Stimulated activated CD4-positive, alpha-beta T cell treated with anti-CD3 and anti-CD28 coated beads, Interleukin-4, amount 100 ng/mL, for 1 hour (primary cell): ENCODE measurements around the gene ZNF366.
"Not testable (repeated sequence)": the region's sequence is repeated elsewhere in the genome, so short reads cannot be mapped to it uniquely, and the experiment has no call there.

Source experiments
- DNase-seq: peaks from one replicate; pipeline ENCODE4 v3.0.0-alpha.2; 2020

Gene ZNF366

DNA sequence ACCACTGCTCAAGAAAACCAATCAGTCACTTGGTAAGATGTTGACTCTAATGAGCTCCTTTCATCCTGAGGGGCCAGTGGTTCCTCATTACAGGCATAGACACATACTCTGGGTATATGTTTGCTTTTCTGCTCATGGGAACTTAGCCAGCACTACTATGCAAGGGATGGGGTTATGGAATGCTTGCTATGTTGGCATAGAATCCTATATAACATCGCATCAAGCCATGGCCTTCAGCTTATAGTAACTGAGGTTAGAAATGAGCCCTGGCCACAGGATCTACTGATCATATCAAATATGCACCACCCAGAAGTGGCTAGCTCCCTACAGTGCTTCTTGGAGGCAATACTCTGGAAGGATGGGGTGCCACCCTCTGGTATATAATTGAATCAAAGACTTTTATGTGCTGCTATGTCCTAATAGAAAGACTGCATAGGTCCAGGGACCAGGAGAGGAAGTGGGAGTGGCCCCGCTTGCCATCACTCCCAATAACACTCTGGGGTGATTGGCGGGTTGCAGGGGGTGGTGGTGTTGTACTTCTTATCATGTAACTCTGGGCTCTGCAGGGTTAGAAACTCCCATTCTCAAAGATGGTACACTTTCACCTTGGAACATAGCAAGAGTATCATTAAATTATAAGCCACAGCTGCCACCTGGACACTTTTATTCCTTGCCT, 70.3 kb downstream of the ZNF366 start:
- DNase-seq, result no peak

DNA sequence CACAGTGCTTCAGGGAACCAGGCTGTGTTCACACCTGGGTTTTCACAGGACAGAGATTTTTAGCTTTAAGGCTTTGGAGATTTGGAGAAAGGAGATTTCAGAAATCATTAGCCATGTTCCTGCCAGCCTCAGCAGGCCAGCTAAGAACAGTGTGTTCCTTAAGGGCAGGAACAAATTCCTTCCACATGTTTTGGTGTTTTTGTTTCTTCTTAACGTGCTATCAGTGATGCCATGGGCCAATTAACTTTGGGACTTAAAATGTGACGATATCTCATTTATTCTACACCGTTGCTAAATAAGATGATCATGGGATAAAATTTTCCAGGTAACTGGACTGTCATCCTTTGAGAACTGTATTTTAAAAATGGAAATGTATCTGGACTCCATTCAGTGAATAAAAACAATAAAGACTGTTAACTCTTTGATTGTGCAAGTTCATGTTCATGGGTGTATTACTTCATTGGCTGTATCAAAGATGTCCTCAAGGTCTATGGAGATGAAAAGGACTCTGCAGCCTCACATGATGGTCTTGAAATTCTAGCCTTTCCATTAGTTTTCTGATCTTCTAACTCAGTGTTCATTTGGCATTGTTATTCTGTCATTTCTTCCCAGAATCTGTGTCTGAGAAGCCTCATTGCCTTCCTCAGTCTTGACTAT, 72.3 kb downstream of the ZNF366 start:
- DNase-seq, result no peak

DNA sequence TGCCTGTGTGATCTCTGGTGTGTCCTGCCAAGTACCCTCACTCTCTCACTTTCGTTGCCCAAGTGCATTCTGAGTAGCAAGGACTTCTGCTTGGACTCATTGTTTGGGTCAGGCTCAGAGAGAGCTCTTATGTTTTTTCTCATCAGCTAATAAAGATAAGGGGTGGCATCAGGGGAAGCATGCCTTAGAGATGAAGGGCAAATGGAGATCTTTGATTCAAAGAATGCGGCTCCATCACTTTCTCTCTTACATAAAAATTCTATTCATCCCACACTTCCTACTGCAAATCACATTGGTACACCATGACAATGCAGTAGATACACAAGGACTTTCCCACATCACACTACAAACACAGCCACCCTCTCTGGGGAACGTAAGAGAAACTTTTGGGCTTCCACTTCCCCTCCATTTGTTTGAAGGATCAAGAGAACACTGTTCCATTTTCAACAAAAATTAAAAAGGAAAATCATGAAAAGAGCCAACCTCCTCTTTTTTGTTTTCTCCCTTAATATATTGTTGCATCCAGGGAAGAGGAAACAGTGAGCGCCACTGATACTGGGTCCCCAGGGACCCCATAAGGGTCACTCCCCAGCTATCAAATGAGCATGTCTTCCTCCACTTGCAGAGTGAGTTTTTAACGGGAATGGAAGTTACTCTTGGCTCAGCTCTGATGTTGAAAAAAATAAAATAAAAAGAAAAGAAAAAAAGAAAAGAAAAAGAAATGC, 73.0 kb downstream of the ZNF366 start:
- no peak for DNase-seq

DNA sequence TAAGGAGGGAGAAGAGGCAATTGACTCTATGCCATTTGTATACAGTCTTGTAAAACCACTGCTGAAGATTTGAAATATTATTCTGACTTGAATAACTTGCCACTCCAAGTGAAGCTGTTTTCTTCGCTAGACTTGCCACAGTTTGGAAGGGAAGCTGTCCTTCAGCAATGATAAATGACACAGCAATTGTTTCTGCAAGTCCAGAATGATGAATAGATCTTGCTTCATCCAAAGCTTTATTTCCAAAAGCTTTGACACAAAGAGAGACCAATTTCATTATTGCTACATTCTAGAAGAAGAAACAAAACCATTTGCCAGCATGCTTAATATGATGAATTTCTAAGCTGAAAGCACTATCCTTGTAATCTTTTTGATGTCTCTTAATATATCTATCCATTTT, 73.7 kb downstream of the ZNF366 start:
- DNase-seq, result no peak

DNA sequence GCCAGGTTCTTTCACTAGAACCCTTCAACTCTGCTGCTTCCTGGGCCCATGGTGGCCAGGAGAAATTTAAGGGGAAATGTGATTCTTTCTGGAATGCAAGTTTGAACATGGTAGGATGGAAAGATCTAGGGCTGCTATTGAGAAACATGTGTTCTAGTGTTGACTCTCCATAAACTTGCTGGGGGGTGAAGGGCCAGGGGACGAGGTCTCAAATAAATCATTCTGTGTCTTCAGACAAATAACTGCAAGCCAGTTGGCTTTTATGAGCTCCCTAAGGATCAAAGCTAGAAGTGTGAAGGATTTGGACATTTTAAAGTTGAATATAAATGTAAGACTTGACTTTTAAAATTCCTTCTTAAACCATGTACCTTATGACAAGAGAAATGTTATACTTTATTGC, 78.5 kb downstream of the ZNF366 start:
- no peak for DNase-seq

DNA sequence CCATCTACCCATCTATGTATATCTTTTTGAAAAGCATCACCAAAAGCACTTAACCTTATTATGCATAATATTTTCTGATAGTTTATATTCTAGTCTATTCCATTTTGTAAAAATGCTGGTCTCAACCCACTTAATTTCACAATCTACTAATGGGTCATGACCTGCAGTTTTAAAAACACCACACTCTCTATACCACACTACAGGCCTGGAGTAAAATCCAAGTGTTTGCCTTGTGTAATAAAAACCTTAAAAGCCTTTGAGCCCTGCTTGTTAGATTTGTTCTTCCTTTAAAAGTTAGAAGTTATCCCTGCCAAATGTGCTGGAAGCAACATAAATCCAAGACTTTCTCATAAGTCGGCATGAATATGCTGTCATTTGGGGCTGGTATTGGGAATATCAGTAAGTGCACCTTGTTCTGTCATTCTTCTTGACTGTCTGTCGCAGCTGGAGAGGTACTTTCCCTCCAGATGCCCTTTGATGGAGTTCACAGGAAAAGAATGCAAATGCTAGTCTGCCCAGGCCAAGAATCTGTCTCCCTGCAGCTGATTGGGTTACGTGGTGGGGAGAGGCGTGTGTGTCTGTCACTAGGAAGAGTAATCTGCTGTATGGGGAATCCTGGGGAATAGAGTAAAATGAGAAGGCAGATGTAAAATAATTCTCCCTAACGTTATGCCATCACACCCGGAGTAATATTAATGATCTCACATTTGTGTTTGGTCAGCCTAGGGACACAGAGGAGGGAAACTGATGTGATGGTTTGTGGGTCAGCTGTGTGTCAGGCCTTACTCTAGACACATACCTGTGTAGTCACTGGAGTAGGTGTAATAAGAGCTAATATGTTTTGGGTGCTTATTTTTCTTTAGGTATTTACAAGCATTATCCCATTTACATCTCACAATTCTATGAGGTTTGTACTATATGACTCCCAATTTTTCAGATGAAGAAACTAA, 79.4 kb downstream of the ZNF366 start:
- DNase-seq, result no peak

DNA sequence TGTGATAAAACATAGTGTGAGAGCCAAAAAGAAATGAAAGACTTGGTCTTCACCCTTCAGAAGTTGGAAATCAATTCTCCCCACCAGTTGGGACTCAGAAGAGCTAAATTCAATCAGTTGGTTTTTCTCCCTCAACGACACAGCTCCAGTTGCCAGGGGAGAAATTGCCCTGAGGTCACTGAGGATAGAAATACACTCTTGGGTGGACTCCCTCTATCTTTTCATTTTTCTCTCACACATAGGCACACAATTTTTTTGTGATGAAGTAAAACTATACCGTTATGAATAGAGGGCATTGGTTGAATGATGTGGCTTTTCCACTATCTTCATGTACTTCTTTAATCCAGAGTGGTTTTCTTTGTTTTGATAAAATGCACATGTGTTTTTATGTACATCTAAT, 80.2 kb downstream of the ZNF366 start:
- no peak for DNase-seq

DNA sequence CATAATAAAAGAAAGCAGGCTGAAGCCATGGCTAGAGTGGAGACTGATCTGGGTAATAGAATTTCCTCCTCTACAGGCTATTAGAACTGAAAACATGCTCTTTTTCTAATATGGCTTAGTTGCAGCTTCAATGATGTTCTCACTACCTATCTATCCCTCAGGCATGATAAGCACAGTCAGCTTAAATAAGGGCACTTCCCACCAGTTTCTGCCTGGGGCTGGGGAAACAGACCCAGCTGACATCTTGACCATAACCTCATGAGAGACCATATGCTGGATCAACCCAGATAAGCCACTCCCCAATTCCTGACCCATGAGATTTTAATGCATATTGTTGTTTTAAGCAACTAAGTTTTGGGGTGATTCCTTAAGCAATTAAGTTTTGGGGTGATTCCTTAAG, 81.2 kb downstream of the ZNF366 start:
- DNase-seq, result no peak

DNA sequence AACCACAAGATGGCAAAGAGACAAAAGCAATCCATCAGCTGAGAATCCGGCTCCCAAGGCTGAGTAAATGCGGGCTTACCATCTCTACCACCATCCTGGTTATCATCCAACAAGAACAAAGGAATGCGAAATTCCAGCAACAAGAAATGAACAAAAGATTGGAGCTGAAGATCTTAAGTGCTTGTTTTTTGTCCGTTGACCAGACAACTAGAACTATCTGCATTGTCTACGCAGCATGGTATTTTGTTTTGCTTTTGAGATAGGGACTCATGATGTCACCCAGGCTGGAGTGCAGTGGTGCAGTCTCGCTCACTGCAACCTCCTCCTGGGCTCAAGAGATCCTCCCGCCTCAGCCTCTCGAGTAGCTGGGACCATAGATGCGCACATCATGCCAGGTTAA, 88.9 kb downstream of the ZNF366 start:
- DNase-seq, result no peak

DNA sequence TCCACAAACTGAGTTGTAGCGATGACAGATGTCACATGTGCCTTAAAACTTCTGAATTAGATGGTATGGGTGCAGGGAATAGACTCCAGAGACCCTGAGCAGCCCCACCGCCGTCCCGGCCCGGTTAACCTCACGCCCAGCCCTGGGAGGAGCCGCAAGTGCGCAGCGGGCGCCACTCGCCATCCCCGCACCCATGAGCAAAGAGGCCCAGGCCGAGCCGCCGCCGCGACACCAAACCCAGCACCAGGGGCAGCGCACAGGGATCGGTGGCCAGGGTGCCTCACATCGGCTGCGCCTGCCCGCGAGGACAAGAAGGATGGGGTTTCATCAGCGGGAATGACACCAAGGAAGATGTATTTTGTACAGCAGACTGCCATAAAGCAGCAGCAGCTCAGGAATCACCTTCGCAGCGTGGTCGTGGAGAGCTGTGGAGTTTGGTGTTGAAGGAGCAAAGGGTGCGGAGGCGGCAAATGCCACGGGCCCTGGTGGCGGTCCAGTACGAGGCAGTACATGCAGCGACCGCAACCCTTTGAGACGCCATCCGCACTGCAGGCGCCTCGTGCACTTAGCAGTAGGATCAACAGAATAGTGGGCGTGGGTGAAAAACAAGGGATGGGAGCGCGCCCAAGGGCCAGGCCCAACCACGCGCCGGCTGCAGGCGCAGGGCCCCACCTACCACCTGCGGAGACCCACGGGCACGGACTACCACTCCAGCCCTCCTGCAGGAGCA, 89.7 kb downstream of the ZNF366 start:
- no peak for DNase-seq

DNA sequence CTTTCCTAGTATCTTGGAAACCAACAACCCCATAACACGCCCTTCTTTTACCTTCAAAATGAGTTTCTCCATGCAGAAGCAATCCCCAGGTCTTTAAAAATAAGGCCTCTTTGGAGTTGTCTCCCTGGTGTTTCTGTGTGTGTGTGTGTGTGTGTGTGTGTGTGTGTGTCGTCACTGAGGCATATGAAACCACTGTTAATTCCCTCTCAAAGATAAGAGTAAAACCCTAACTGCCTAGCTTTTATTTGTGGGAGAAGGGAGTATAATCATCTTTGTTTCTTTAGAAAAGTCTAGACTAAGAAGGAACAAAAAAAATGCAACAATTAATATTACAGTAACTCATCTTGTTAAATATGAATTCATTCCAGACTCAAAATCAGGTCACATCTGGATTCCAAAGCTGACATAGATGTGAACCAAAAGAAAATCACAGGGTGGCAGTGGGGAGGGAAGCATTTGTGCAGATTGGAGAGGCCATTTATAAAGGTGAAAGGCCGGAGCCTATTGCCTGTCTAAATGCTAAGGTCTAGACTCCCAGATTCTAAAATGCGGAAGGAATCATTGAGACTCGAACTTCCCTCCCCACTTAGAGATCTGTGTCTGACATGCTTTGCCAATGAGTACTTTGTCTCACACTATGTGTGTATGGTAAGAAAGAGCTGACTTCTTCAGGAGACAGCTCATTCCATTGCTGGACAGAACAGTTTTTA, 91.4 kb downstream of the ZNF366 start:
- DNase-seq, result no peak

DNA sequence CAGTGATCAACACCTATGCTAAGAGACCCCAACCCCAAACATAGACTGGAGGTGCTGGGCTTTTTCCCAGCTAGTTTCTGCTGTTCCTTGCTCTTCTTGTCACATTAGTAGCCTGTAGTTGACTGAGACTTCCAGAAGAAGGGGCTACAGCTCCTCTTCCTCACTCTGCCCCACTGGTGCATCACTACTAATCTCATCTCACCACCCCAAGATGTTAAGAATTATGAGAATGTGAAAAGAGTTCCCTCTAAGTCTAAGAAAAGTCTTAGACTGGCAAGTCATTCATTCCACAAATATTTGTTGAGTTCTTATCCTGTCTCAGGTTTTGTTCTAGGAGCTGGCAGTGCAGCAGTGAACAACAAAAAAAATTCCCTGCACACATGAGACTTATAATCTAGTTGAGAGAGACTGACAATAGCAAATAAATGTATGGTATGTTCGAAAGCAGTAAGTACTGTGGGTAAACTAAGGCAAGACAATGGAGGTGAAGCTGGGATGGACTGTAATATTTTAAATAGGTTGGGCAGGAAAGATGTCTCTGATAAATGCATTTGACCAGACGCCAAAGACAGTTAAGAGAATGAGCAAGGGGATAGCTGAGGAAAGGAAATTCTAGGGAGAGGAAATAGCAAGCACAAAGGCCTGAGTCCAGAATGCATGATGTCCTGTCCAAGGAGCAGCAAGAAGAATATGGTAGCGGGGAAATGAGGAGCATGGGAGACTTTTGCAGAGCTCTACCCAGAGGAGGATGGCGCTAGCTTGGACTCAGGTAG, 94.7 kb downstream of the ZNF366 start:
- no peak for DNase-seq

DNA sequence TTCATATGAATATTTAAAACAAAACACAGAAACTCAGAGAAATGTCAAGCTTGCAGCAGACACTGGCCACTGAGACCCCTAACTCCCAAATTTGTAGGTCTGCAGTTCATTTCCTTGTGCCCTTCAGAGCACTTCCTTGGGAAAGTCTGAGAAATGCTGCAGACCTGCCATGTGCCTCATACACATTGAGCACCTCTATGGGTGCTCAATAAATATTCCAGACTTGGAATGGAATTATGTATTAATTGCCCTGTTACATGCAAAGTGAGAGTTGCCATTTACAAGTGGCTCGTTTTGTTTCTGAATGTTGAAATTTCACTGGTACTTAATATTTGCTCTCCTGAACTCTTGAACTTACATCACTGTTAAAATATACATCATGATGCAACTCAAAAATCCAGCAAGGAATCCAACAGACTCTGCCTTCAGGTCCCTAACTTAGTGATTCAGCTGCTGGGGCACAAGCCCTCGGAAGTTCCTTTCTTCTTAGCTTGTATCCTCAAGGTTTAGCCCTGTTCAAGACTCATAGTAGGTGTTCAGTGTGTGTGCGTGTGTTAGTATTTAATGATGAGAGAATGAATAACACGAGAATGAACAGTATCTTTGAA, 96.4 kb downstream of the ZNF366 start:
- DNase-seq, result no peak

DNA sequence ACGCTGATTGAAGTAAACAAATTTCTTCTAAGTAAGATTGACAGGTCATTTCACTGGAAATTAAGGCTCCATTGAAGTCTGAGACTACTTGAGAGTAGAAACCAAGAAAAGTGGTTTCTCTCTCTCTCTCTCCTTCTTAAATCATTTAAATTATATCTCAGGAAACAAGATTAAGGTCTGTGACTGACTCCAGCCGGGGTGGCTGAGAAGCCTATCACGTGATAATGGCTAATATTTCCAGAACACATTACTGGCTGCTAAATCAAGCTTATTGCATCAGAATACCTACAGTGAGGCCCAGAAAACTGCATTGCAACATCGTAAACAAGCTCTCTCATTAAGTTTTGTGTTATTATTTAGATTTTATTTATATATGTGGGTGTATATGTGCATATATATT, 98.6 kb downstream of the ZNF366 start:
- DNase-seq, result no peak

DNA sequence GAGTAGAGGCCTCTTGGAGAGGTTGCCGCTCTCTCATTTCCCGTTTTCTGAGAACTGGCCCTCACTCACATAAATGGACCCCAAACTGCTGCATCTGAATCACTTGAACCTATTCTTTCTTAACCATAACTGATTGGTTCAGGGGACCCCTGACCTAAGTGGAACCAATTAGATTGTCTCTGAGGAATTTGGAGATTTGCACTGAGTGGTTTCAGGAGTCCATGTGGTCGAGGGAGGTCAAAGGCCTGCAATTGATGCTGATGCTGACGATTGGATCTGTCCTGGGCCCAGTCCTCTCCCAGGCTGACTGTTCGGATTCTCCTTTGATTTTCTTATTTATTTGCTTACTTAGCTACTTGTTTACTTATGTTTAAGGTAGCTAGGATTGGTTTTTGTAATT, 99.1 kb downstream of the ZNF366 start:
- no peak for DNase-seq

DNA sequence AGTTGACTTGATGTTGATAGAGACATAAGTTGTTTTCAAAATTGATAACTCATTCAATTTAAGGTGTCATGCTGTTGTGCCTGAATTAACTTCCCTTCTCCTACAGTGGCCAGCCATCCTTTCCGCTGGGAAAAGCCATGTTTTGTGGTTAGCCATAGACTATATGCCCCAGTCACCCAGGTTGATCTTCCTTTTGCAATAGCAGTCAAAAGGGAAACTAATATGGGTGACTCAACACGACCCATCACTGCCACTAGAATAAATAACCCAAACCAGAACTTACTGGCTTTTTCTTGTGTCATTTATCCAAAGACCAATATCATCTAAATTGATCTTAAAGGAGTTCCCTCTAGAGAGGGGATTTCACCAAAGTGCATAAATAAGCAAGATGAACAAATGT, 99.7 kb downstream of the ZNF366 start:
- no peak for DNase-seq

DNA sequence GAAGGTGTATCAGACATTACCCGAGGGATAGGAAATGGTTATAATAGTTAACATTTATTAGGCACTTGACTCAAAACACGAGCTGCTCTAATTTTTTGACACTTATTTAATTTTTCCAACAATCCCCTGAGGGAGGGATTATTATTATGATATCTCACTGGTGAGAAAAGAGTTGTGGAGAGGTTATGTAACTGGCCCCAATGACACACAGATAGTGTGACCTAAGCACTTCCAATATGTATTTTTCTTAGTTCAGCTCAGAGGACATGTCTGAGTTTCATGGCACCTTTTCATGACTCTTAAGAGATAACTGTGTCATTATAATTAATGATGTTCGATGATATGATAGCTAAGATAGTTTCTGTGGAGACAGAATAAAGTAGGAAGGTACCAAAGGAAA, 100.1 kb downstream of the ZNF366 start:
- DNase-seq, result no peak

DNA sequence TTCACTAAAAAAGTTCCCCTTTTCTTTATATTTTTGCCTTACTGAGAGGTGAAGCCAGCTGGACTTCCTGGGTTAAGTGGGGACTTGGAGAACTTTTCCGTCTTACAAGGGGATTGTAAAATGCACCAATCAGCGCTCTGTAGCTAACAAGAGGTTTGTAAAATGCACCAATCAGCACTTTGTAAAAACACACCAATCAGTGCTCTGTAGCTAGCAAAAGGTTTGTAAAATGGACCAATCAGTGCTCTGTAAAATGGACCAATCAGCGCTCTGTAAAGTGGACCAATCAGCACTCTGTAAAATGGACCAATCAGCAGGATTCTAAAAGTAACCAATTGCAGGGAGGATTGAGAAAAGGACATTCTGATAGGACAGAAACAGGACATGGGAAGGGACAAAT, 102.4 kb downstream of the ZNF366 start:
- not testable (repeated sequence) for DNase-seq

DNA sequence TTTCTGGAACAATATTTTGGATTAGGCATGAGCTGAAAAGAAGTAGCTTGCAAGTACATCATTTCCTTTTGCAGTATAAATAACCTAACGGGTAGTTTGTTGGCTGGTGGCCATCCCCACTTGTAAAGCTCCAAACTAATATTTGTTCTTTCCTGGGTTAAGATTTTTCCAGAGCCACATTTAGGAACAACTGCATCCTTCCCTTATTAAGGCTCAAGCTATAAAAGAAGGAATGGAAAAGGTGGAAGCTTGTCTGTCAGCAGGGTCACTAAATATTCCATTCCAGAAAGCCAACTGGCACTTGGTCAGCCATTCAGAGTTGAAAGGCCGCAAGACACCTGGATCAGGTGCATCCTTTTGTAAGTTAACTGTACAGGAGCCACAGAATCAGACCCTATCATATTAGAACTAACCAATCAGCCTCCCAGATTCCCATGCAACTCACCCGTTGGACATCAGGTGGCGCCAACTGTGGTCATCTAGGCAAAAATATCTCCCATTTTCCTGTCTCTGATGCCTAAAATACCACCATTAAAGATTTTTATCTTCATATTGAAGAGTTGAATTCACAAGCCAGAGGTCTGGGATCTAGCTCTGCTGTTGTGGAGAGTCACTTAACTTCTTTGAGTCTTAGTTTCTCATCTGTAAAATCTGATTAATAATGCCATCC, 104.1 kb downstream of the ZNF366 start:
- DNase-seq, result no peak

DNA sequence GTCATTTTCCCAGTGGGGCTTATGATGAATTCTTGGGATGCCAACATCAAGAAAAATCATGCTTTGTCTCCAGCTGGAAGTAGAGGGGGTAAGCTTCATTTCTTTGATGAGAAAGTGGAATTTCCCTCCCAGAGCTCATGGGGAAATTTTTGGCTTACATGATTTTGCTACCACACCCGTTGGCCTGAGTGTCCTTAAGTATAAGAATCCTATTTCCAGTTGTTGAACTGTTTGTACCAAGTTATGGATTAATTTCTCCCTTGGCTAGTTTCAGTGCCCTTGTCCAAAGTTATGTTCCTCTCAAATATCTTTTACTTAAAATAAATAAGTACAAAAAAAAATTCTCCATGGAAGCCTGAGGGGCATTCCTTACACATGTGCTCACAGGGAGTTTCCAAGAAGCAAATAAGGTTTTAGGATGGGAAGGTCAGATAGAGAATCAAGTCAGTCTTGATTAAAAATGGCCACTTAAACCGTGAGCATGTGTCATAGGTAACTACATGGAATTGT, 104.8 kb downstream of the ZNF366 start:
- DNase-seq, result no peak
